Measurements from ENCODE around the gene PSMC5.

The PSMC5 gene

DNA sequence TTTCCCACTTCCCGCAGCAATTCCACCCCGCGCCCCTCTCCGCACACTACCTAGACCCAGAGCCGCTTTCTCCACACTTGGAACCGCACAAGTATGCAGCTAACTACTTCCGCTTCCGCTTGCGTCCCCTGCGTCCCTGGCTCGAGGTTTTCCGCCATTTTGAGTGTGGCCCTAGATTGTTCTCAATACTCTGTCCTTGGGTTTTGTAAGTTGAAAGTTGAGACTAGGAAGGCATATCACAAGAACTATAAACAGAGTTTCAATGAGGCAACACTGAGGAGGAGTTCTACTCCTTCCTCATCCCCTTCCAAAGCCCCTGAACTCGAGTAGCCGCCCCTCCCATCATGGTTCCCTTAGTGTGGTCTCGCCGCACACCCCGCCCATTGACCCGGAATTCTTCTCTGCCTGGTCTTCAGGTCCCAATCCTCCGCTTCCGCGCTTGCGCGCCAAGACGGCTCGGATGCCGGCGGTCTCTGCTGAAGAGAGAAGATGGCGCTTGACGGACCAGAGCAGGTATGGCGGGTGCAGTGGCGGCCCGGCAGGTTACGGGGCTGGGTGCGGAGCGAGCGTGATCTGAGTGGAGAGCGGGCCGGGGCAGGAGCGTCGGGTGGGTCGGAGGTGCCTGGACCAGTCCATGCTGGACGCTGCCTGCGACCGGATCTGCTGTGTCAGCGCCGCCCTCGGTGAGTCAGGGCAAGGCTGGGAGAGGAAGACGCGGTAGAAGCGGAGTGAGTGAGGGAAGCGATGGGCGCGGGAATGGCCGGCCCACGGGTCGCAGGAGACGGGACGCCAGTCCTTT is at the start of gene PSMC5, which contains the start of gene FTSJ3:
Gene PSMC5 (plus strand): TSS at position 430 of the 799 bp plus-strand sequence. CDS start 60 bp downstream, at position 490.
Gene FTSJ3 (minus strand): TSS at position 662 of the 799 bp plus-strand sequence. CDS start 761 bp downstream, outside the sequence.
- Histone ChIP-seq H3K36me3 (ENCODE audit: control insufficient read depth, insufficient read depth, low read length) (peaks cover 51% of the 10 kb centered on the region), H3K4me3 (replicated peaks; ENCODE audit: low read depth, low read length) (peak within 1 kb of the TSS; percentile 84), H3K27me3 (replicated peaks; ENCODE audit: control insufficient read depth, insufficient read depth, low read length) (no peaks in the 10 kb centered on the region)
- peak; percentile 95 for DNase-seq (ENCODE audit: extremely low read depth, insufficient read length)
- TF ChIP-seq, protein P1, sequence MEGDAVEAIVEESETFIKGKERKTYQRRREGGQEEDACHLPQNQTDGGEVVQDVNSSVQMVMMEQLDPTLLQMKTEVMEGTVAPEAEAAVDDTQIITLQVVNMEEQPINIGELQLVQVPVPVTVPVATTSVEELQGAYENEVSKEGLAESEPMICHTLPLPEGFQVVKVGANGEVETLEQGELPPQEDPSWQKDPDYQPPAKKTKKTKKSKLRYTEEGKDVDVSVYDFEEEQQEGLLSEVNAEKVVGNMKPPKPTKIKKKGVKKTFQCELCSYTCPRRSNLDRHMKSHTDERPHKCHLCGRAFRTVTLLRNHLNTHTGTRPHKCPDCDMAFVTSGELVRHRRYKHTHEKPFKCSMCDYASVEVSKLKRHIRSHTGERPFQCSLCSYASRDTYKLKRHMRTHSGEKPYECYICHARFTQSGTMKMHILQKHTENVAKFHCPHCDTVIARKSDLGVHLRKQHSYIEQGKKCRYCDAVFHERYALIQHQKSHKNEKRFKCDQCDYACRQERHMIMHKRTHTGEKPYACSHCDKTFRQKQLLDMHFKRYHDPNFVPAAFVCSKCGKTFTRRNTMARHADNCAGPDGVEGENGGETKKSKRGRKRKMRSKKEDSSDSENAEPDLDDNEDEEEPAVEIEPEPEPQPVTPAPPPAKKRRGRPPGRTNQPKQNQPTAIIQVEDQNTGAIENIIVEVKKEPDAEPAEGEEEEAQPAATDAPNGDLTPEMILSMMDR (IDR thresholded peaks at IDR 0.05; ENCODE audit: insufficient read depth, low read length, poor library complexity, severe bottlenecking): peak; percentile 78

DNA sequence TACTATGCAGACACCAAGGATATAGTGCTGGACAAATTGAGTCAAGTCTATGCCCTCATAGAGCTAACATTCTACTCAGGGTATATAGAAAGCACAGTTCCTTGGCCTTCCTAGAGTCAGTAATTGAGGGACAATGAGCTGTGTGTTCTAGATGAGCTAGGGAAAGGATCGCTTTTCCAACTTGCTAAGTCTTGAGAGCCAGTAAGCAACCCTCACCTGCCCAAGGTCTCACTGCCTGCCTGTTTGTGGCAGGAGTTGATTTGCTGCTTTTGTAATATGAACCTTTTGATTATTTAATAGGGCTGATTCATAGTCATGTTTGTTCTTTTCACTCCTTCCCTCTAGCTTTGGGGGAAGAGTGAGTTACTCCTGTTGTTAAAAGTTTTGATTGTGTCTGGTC is 46.7 kb upstream of the PSMC5 start:
- H3K36me3 ChIP-seq (ENCODE audit: control insufficient read depth, insufficient read depth, low read length): peaks cover 4% of the 10 kb centered on the region

DNA sequence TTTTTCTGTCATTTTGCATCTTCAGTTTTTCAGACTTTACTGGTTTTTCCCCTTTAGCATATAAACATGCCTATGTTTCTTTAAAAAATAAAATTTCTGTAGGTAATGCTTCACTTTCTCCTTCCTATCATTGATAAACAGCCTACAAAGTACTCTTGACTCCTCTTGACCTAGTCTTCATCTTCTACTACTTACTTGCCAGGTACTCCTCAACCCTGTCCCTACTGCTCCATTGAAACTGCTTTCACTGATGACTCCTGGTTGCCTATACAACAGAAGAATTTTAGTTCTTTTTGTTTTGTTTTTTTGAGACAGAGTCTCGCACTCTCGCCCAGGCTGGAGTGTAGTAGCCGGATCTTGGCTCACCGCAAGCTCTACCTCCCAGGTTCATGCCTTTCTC is 46.3 kb upstream of the PSMC5 start:
- DNase-seq (ENCODE audit: extremely low read depth, insufficient read length): no peak
- TF ChIP-seq, protein P1 (IDR thresholded peaks at IDR 0.05; ENCODE audit: insufficient read depth, low read length, poor library complexity, severe bottlenecking): no peak
- no peaks in the 10 kb centered on the region for H3K27me3 ChIP-seq (replicated peaks; ENCODE audit: control insufficient read depth, insufficient read depth, low read length)
- H3K4me3 ChIP-seq (replicated peaks; ENCODE audit: low read depth, low read length): no peak overlapping the region
- H3K36me3 ChIP-seq (ENCODE audit: control insufficient read depth, insufficient read depth, low read length): peaks cover 4% of the 10 kb centered on the region

More for the DNA sequence above, 46.7 kb upstream of the PSMC5 start:
- Histone ChIP-seq H3K4me3 (replicated peaks; ENCODE audit: low read depth, low read length) (no peak overlapping the region), H3K27me3 (replicated peaks; ENCODE audit: control insufficient read depth, insufficient read depth, low read length) (no peaks in the 10 kb centered on the region)
- DNase-seq (ENCODE audit: extremely low read depth, insufficient read length): no peak
- TF ChIP-seq, protein P1 (IDR thresholded peaks at IDR 0.05; ENCODE audit: insufficient read depth, low read length, poor library complexity, severe bottlenecking): no peak

DNA sequence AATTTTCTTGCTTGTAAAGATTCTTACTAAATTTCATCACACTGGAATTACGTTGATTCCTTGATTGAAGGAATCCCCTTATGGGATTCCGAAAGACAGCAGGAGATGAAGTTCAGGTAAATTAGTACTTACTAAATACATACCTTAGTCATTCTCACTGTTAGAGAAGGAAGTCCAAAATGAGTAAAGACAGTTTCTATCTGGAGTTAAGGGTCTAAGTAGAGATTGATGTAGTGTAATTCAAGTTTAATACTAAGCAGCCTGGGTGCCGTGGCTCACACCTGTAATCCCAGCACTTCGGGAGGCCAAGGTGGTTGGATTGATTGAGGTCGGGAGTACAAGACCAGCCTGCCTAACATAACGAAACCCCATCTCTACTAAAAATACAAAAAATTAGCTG is 43.7 kb upstream of the PSMC5 start:
- DNase-seq (ENCODE audit: extremely low read depth, insufficient read length): no peak
- TF ChIP-seq, protein P1 (IDR thresholded peaks at IDR 0.05; ENCODE audit: insufficient read depth, low read length, poor library complexity, severe bottlenecking): no peak
- Histone ChIP-seq H3K4me3 (replicated peaks; ENCODE audit: low read depth, low read length) (no peak overlapping the region), H3K36me3 (ENCODE audit: control insufficient read depth, insufficient read depth, low read length) (no peaks in the 10 kb centered on the region; the same call in none of the 2 replicates), H3K27me3 (replicated peaks; ENCODE audit: control insufficient read depth, insufficient read depth, low read length) (no peaks in the 10 kb centered on the region)

DNA sequence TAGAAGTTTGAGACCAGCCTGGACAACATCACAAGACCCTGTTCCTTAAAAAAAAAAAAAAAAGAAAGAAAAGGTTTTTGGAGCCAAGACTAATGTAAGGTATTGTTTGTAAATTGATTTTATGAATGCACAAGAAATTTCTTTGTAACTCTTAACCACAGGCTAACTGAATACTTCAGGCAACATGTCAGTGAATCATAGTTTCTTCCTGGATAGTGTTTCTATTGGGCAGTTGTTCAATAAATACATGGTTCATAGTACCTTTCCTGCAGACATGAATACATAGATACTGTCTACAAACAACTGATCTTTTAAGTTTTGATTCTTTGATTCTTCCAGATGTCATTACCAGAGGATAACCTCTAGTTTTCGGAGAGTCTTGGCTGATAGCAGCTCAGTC is 41.7 kb upstream of the PSMC5 start:
- TF ChIP-seq, protein P1 (IDR thresholded peaks at IDR 0.05; ENCODE audit: insufficient read depth, low read length, poor library complexity, severe bottlenecking): no peak
- no peak for DNase-seq (ENCODE audit: extremely low read depth, insufficient read length)
- H3K27me3 ChIP-seq (replicated peaks; ENCODE audit: control insufficient read depth, insufficient read depth, low read length): no peaks in the 10 kb centered on the region
- no peak overlapping the region for H3K4me3 ChIP-seq (replicated peaks; ENCODE audit: low read depth, low read length)
- peaks cover 6% of the 10 kb centered on the region for H3K36me3 ChIP-seq (ENCODE audit: control insufficient read depth, insufficient read depth, low read length)
